COLO829 (cell line): ENCODE results near the gene ZBTB37.
"Not testable (repeated sequence)": the region's sequence is repeated elsewhere in the genome, so short reads cannot be mapped to it uniquely, and the experiment has no call there.

Source experiments
- DNase-seq: peaks from one replicate; pipeline ENCODE4 v3.0.0; 2012; ENCODE audit warnings: low spot score

The ZBTB37 gene

DNA sequence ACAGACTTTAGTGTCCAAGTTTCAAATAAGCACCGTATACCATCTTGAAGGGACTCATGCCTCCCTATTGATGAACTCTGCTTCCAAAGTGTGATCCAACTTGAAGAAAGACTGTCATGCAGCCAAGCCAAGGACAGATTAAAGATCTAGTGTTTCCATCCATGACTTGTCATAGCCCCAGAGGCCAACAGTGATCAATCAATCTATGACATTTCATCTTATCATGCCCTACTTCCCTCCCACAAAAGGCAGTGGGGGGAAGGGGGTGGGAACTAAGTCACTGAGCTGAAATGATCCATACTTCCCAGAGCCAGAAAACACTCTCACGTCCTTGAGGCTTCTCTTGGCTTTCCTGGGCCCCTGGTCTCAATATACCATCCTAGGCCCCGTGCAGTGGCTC lies 44.9 kb downstream of the ZBTB37 start:
- no peak for DNase-seq

DNA sequence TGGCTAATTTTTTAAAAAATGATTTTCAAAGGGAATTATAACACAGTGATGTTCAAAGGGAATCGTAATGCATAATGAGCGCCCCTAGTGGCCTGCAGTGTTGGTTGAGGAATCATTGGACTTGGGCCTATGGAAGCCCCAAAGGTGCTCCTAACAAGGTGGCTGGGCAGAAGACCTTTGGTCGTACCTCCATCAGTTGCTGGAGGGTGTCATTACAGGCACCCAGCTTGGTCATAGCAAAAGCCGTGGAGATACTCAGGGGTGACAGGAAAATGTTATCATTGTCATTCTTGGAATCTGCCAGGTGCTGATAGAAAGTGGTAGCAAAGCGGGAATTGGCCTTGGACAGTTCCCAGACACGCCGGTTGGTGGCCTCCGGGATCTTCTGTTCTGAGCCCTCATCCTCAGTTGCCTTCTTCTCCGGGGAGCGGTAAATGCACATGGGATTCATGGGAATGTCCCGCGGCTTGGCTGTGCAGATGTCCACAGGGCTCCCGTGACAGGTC lies 46.2 kb downstream of the ZBTB37 start:
- peak; percentile 56 for DNase-seq

DNA sequence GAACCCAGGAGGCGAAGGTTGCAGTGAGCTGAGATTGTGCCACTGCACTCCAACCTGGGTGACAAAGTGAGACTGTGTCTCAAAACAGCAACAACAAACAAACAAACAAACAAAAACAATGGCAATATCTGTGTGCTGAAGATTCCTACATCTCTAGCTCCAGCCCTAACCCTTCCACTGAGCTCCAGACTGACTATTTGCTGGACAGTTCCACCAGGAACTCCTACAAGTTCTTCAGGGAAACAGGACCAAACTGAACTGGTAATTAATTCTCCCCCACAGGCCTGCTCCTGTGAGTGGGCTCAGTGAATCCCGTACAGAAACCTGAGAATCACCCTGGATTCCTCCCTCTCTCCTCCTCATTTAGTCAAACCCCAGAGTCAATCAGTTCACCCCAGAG lies 47.4 kb downstream of the ZBTB37 start:
- no peak for DNase-seq

DNA sequence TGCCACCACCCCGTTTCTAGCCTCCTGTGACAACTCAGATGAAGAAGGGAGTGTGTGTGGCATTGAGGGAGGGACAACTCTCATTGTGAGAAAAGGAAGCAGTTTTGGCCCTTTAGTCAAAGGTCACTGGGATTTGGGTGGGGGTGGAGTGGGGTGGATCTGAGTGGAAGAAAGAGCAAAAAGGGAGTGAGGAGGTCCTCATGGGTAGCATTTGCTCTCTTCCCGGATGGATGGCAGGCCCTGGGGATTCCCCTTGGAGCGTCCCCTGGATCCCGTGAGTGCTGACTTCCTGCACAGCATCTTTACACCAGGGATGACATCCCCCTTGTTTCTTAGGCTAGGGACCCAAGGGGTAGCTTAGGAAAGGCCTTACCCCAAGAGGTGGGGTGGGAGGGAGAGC lies 48.5 kb downstream of the ZBTB37 start:
- DNase-seq: no peak

DNA sequence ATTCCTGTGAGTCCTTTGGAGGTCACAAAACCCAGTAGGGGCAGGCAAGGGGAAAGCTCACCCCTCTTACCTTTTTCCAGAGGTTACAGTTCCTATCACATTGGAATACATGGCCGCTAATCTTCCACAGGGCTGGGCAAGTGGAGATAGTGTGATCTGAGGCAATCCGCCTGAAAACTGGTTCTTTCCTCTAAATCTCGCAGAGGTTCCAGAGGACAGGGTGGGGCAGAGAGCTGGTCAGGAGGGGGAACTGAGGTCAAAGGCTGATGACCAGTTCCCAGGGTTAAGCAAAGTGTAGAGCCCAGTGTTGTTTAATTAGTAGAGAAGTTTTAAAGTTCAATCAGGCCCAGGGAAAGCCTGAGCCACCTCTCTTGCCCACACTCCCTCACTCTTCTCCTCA lies 49.0 kb downstream of the ZBTB37 start, which contains the start of gene SERPINC1:
Gene SERPINC1, minus strand, starts transcription at position 179 of the 400 bp plus-strand sequence. Its CDS starts 68 bp downstream, at position 111.
- DNase-seq: no peak

DNA sequence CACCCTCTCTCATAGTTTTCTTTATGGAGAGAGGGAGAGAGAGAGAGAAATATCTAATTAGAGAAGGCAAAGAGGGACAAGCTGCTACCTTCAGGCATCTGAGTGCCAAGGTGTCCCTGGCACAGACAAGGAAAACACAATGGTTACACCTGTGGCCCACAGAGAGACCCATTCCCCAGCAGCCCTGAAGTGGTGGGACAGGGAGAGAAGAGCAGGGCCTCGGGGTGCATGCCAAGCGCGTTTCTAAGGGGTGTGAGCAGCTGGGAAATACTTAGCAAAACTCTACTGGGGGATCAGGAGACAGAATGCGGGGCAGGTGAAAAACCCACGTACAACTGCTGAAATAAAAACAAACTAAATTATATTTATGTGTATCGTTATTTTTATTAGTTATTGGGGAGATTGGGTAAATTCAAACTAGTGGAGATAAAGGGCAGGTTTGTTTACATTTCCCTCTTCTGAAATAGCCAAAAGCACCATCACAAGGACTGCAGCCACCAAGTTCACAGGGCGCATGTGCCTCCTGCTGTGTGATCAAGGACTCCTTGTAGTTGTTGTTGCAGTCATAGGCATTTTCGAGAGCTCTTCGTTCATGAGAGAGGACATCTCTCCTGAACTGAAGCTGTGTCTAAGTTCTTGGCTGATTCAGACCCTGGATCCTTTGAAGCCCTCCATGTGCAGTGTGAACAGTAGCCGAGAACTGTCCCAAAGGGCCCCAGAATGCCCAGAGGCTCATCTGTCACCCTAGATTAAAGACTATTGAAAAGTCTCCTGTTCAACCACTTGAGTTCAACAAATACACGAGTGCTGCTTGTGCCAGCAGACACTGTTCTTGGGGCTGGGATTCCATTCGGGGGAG lies 49.7 kb downstream of the ZBTB37 start:
- no peak for DNase-seq

DNA sequence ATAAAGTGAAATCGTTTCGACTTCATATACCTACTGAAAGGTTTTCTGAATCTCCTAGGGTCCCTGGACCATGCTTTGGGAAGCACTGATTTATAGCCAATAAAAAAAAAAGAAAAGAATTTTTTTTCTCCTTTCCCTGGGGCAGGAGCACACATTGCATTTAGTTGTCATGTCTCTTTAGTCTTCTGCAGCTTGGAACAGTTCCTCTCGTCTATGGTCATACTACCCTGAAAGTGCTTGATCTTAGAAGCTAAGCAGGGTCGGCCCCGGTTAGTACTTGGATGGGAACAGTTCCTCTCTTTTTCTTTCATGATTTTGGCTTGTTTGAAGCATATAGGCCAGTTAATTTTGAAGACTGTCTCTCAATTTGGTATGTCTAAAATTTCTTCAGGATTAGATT lies 52.7 kb downstream of the ZBTB37 start:
- no peak for DNase-seq

DNA sequence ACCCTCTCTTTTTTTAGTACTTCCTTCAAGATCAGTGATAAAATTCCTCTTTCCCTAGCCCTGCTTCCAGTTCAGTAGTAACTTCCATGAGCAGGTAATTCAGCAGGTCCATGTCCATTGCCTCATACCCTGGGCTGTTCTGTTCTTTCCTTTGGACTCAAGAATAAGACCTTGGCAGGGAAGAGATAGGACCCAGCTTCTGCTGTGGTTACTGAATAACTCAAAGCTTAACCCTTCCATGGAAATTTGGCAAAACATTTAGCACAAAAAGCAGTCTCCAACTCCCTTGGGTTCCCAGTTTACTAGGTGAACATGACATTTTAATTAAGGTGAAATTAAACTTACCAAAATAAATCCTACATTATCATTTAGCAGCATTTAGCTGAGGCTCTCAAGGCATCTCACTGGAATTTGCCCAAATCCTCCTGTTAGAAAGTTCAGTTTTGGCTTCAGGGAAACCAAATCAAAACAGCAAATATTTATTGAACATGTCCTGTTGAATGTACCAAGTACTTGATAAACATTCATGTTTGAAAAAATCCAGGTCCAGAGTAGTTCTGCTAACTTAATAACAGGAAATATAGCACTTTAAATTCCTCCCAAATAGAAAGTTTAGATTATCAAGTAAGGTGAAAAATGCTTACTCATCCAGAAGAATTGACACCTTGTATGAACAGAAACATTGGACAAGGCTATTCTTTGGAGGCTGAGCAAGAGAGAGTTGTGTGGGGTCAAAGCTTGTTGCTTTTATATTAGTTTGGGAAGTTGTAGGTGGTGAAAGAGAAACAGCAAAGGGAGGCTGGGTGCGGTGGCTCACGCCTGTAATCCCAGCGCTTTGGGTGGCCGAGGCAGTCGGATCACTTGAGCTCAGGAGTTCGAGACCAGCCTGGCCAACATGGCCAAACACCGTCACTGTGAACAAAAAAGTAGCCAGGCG lies 57.4 kb downstream of the ZBTB37 start:
- no peak for DNase-seq

DNA sequence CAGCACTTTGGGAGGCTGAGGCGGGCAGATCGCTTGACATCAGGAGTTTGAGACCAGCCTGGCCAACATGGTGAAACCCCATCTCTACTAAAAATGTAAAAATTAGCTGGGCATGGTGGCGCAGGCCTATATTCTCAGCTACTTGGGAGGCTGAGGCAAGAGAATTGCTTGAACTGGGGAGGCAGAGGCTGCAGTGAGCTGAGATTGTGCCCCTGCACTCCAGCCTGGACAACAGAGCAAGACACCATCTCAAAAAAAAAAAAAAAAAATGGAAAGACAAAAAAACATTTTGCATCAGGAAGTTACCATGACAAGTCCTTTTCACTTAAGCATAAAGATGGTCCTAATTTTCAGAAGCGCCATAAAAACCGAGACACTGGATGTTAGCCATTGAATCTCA lies 62.4 kb downstream of the ZBTB37 start:
- not testable (repeated sequence) for DNase-seq

DNA sequence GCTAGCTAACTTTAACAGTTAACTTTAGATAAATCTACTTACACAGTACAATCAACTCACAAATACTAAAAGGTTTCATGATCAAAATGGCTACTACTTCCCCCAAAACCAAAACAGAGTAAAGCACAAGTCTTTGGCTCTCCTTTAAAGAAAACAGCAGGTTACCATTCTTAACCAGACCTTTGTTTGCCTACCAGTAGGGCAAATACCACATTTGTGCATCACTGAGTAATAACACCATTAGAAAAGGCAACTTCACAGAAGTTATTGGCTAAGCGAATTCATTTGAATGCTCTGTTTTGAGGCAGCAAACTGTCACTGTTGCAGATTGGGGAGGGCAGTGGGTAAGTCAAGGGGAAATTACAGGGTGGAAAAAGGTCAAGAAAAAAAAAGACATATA lies 66.3 kb downstream of the ZBTB37 start:
- no peak for DNase-seq

DNA sequence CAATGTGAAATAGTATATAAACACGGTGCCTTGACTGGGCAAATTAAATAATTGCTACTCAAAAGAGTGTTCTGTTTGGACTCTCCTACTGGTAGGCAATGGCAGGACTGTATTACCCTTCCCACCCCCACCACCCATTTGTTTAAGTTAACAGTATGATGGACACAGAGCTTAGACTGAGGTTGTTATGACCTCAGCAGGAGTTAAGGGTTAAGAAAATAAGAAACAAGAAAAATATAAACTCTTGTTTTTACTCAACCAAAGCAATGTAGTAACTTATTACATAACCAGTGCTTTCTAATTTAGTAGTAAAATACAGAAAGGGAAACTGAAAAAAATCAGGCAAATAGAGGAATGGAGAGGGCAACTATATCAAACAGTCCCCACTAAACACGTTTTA lies 68.9 kb downstream of the ZBTB37 start:
- DNase-seq: no peak

DNA sequence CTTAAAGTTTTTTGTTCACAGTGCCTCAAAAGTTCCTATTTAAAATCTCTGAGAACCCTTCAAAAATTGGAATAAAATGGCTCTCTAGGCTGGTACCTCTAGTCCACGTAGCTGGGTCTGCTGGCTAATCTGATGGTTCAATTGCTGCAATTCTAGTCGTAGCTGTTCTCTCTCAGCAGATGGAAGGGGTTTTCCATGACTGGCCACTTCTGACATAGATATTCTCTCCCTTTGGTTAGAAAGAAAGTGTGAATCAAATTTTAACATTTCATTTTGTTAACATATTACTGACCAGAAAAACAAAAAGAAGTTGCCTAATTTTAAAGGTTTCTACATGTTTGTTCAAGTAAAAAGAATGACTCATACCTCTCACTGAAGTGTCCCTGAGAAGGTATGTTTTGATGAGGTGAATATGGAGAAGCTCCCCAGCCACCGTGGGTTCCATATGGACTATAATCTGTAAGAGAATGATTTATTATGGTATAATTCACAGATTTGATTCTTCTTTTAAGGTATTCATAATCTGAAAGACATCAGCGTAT lies 78.3 kb downstream of the ZBTB37 start:
- DNase-seq: no peak

DNA sequence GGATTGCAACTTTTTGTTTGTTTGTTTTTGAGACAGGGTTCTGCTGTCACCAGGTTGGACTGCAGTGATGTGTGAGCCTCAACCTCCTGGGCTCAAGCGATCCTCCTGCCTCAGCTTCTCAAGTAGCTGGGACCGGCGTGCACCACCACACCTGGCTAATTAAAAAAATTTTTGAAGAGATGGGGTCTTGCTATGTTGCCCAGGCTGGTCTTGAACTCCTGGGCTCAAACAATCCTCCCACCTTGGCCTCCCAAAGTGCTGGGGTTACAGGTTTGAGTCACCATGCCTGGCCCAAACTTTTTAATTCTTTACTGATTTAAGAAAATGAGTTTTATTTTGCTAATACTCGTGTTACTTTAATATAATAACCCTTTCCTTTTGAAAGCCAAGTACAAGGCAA lies 80.4 kb downstream of the ZBTB37 start:
- no peak for DNase-seq
